CD14-positive monocyte (primary cell): ENCODE data around the gene ZNF486. TPM values are rescaled to one million over a fixed set of nuclear protein-coding genes. Genes with fewer than 3 reads are reported as not detected.
"Not testable (repeated sequence)": the region's sequence is repeated elsewhere in the genome, so short reads cannot be mapped to it uniquely, and the experiment has no call there.

ENCODE experiments used
- DNase-seq, 3 donors: peaks; one replicate each; pipeline ENCODE4 v3.0.0-alpha.2; 2011 to 2022
- H2AFZ ChIP-seq: 2 replicates; pipeline ENCODE4 v1.6.0; 2012; ENCODE audit warnings: mild to moderate bottlenecking, low read depth, low read length, inconsistent platforms; ENCODE audit not compliant: insufficient read depth, poor library complexity, severe bottlenecking
- H3K27ac ChIP-seq, 2 donors: 1 replicate in 1 of 2; 2 replicates in 1 of 2; pipeline ENCODE4 v1.5.1; 2012 to 2013; ENCODE audit warnings: low read length in 2 of 2, control low read depth in 1 of 2, inconsistent platforms in 1 of 2, low read depth in 1 of 2, mild to moderate bottlenecking in 1 of 2
- H3K27me3 ChIP-seq, 2 donors: one replicate each; pipeline versions ENCODE4 v1.6.0 to v1.6.1; 2011 to 2013; ENCODE audit warnings: low read length in 2 of 2; ENCODE audit not compliant: control insufficient read depth in 2 of 2, insufficient read depth in 2 of 2
- H3K36me3 ChIP-seq, 2 donors: replicated peaks in 1 of 2; 1 replicate in 1 of 2; 2 replicates in 1 of 2; pipeline versions ENCODE4 v1.5.1 to v1.6.1; 2012 to 2013; ENCODE audit warnings: low read length in 2 of 2, control low read depth in 1 of 2, inconsistent platforms in 1 of 2, mild to moderate bottlenecking in 1 of 2; ENCODE audit not compliant: insufficient read depth in 2 of 2, control insufficient read depth in 1 of 2
- H3K4me1 ChIP-seq, 2 donors: 1 replicate in 1 of 2; 2 replicates in 1 of 2; pipeline versions ENCODE4 v1.5.1 to v1.6.1; 2012 to 2013; ENCODE audit warnings: low read length in 2 of 2, control low read depth in 1 of 2, inconsistent platforms in 1 of 2, mild to moderate bottlenecking in 1 of 2, moderate library complexity in 1 of 2; ENCODE audit not compliant: insufficient read depth in 2 of 2, control insufficient read depth in 1 of 2
- H3K4me2 ChIP-seq: replicated peaks from 2 replicates; pipeline ENCODE3; 2012; ENCODE audit warnings: low read length, moderate library complexity, mild to moderate bottlenecking; ENCODE audit not compliant: poor library complexity, severe bottlenecking; ENCODE audit errors: extremely low read depth
- H3K4me3 ChIP-seq, 3 experiments: fragments of 200-600 bp in 1 of 3; sonication (generic) in 1 of 3; replicated peaks in 1 of 3; 1 replicate in 2 of 3; 2 replicates in 1 of 3; pipeline ENCODE4 v1.5.1; 2011 to 2013; ENCODE audit warnings: low read length in 3 of 3, mild to moderate bottlenecking in 3 of 3, control low read depth in 2 of 3, low read depth in 2 of 3, inconsistent platforms in 1 of 3, moderate library complexity in 1 of 3
- H3K79me2 ChIP-seq: 2 replicates; pipeline ENCODE4 v1.6.0; 2012; ENCODE audit warnings: mild to moderate bottlenecking, control low read depth, inconsistent platforms, low read length, moderate library complexity; ENCODE audit not compliant: insufficient read depth
- H3K9ac ChIP-seq: 2 replicates; pipeline ENCODE4 v1.6.0; 2017; ENCODE audit warnings: low read length, mild to moderate bottlenecking; ENCODE audit not compliant: insufficient read depth, poor library complexity, severe bottlenecking
- H3K9me3 ChIP-seq, 2 donors: replicated peaks in 1 of 2; 1 replicate in 1 of 2; 2 replicates in 1 of 2; pipeline versions ENCODE4 v1.5.1 to v1.6.1; 2012 to 2013; ENCODE audit warnings: low read length in 2 of 2, control low read depth in 1 of 2; ENCODE audit not compliant: control insufficient read depth in 1 of 2, insufficient read depth in 1 of 2
- H4K20me1 ChIP-seq: 2 replicates; pipeline ENCODE4 v1.6.0; 2012; ENCODE audit warnings: mild to moderate bottlenecking, low read length, control low read depth, moderate library complexity; ENCODE audit not compliant: insufficient read depth
- H3K27ac Mint-ChIP-seq, 7 donors: one replicate each; pipeline ENCODE4 v1.8.0; 2020; ENCODE audit warnings: mild to moderate bottlenecking in 7 of 7, mixed read lengths in 7 of 7, moderate library complexity in 6 of 7, inconsistent platforms in 2 of 7
- H3K27me3 Mint-ChIP-seq, 3 donors: one replicate each; pipeline ENCODE4 v1.8.0; 2021 to 2022; ENCODE audit warnings: low read depth in 3 of 3, mild to moderate bottlenecking in 3 of 3, mixed read lengths in 3 of 3, moderate library complexity in 3 of 3, inconsistent platforms in 1 of 3
- H3K36me3 Mint-ChIP-seq, 2 donors: one replicate each; pipeline ENCODE4 v1.8.0; 2020; ENCODE audit warnings: mixed read lengths in 2 of 2, inconsistent platforms in 1 of 2, mild to moderate bottlenecking in 1 of 2
- H3K4me1 Mint-ChIP-seq: one replicate; pipeline ENCODE4 v1.8.0; 2020; ENCODE audit warnings: mild to moderate bottlenecking, mixed read lengths
- H3K4me3 Mint-ChIP-seq, 2 donors: one replicate each; pipeline ENCODE4 v1.8.0; 2020; ENCODE audit warnings: mild to moderate bottlenecking in 2 of 2, mixed read lengths in 2 of 2, moderate library complexity in 1 of 2
- H3K9me3 Mint-ChIP-seq, 7 donors: one replicate each; pipeline ENCODE4 v1.8.0; 2020 to 2022; ENCODE audit warnings: mixed read lengths in 7 of 7, mild to moderate bottlenecking in 6 of 7, moderate library complexity in 6 of 7, inconsistent platforms in 2 of 7
- CTCF ChIP-seq: fragments of 200-600 bp; IDR thresholded peaks from one replicate; pipeline ENCODE4 v1.8.0; 2022; ENCODE audit warnings: antibody characterized with exemption, mild to moderate bottlenecking
- WGBS: methylation state at CpG from one replicate; pipeline ENCODE4 v1.1.5; 2013; ENCODE audit warnings: missing lambda C conversion rate; ENCODE audit not compliant: insufficient coverage; 5-methylcytosine and 5-hydroxymethylcytosine counted together
- intact Hi-C, 2 donors: fragments of 100-400 bp; cut with micrococcal nuclease; formaldehyde crosslinking; loops; one replicate each; pipeline versions ENCODE4 v1.15.0 to v1.15.1; 2023
- polyA plus RNA-seq, 3 donors: library from polyadenylated mRNA; depleted of rRNA in 1 of 3; unstranded in 2 of 3; stranded (reverse) in 1 of 3; fragments of 300-500 nt in 2 of 3; fragments of >200 nt in 1 of 3; fragmentation: Illumina TruSeq in 2 of 3; gene quantifications; 1 replicate in 2 of 3; 2 replicates in 1 of 3; pipeline ENCODE4 v1.2.3, GENCODE V29; 2012 to 2021

ZNF486 gene
- polyA plus RNA-seq, 3 donors: 0.44 to 0.72 (median 0.53) TPM

- H3K36me3 Mint-ChIP-seq: peaks cover 25 to 34% of the 10 kb centered on the region in 2 donors
- H3K9me3 Mint-ChIP-seq: peaks cover 27 to 71% (median 67%) of the 10 kb centered on the region in 7 donors
- no CpG with 5 or more reads among the region's 3 CpGs for WGBS
- no peak for TF ChIP-seq CTCF
- Histone ChIP-seq H2AFZ (no peak overlapping the region), H4K20me1 (no peaks in the 10 kb centered on the region), H3K9ac (no peak overlapping the region), H3K9me3 (peaks cover 55 to 78% of the 10 kb centered on the region in 2 donors), H3K4me3 (no peak overlapping the region), H3K79me2 (no peaks in the 10 kb centered on the region), H3K4me1 (no peaks in the 10 kb centered on the region), H3K27ac (no peak overlapping the region), H3K36me3 (peaks cover 11 to 40% of the 10 kb centered on the region in 2 donors), H3K4me2 (no peak overlapping the region), H3K27me3 (no peaks in the 10 kb centered on the region)
- no peak overlapping the region for H3K27ac Mint-ChIP-seq
- H3K27me3 Mint-ChIP-seq: no peaks in the 10 kb centered on the region
- intact Hi-C loops: no loop called here
- no peak overlapping the region for H3K4me3 Mint-ChIP-seq
- DNase-seq: no peak
- no peaks in the 10 kb centered on the region for H3K4me1 Mint-ChIP-seq
Measured at GRCh38 chr19:20197747-20198146, 30.7 kb downstream of the ZNF486 start.

- H3K27ac Mint-ChIP-seq: no peak overlapping the region
- Histone ChIP-seq H3K27me3 (no peaks in the 10 kb centered on the region), H2AFZ (no peak overlapping the region), H3K4me2 (no peak overlapping the region), H3K79me2 (no peaks in the 10 kb centered on the region), H3K27ac (no peak overlapping the region), H3K9ac (no peak overlapping the region), H3K4me3 (no peak overlapping the region), H3K4me1 (no peaks in the 10 kb centered on the region), H3K9me3 (peaks cover 36 to 66% of the 10 kb centered on the region in 2 donors), H4K20me1 (no peaks in the 10 kb centered on the region), H3K36me3 (no peaks in the 10 kb centered on the region)
- no peak for DNase-seq
- H3K36me3 Mint-ChIP-seq: no peaks in the 10 kb centered on the region
- 100% methylated on average over 2 of the region's 2 CpGs for WGBS
- H3K27me3 Mint-ChIP-seq: peaks cover 0 to 1% (median 0%) of the 10 kb centered on the region in 3 donors
- no peak for TF ChIP-seq CTCF
- no peaks in the 10 kb centered on the region for H3K4me1 Mint-ChIP-seq
- no peak overlapping the region for H3K4me3 Mint-ChIP-seq
- intact Hi-C loops: no loop called here
- H3K9me3 Mint-ChIP-seq: peaks cover 15 to 57% (median 50%) of the 10 kb centered on the region in 7 donors
Measured at GRCh38 chr19:20209051-20209450, 42.0 kb downstream of the ZNF486 start.

- H3K9ac ChIP-seq, H4K20me1 ChIP-seq, H3K27ac Mint-ChIP-seq, H3K27me3 Mint-ChIP-seq, H3K27me3 ChIP-seq, DNase-seq, intact Hi-C loops, H3K36me3 ChIP-seq, H3K79me2 ChIP-seq, H3K4me2 ChIP-seq, H3K4me3 Mint-ChIP-seq, H3K4me1 ChIP-seq, H2AFZ ChIP-seq, H3K4me3 ChIP-seq, H3K27ac ChIP-seq, H3K4me1 Mint-ChIP-seq: not testable (repeated sequence)
- Mint-ChIP-seq H3K36me3 (peaks cover 8 to 11% of the 10 kb centered on the region in 2 donors), H3K9me3 (peaks cover 22 to 70% (median 53%) of the 10 kb centered on the region in 7 donors)
- 91% methylated on average over 4 of the region's 26 CpGs for WGBS
- H3K9me3 ChIP-seq: peaks cover 41 to 64% of the 10 kb centered on the region in 2 donors
Measured at GRCh38 chr19:20214366-20214765, 47.4 kb downstream of the ZNF486 start.
